CD4-positive, alpha-beta T cell treated with Interleukin-6 at 100 ng/mL for 8 hours (primary cell): ENCODE data around the gene TICRR.
A peak's percentile ranks its signal among the peaks of the same experiment; 100 is the strongest.
"Not testable (repeated sequence)": the region's sequence is repeated elsewhere in the genome, so short reads cannot be mapped to it uniquely, and the experiment has no call there.

Experiments used
- DNase-seq: peaks from one replicate; pipeline ENCODE4 v3.0.0-alpha.2; 2020; ENCODE audit warnings: mixed read lengths, low spot score

Gene TICRR, protein sequence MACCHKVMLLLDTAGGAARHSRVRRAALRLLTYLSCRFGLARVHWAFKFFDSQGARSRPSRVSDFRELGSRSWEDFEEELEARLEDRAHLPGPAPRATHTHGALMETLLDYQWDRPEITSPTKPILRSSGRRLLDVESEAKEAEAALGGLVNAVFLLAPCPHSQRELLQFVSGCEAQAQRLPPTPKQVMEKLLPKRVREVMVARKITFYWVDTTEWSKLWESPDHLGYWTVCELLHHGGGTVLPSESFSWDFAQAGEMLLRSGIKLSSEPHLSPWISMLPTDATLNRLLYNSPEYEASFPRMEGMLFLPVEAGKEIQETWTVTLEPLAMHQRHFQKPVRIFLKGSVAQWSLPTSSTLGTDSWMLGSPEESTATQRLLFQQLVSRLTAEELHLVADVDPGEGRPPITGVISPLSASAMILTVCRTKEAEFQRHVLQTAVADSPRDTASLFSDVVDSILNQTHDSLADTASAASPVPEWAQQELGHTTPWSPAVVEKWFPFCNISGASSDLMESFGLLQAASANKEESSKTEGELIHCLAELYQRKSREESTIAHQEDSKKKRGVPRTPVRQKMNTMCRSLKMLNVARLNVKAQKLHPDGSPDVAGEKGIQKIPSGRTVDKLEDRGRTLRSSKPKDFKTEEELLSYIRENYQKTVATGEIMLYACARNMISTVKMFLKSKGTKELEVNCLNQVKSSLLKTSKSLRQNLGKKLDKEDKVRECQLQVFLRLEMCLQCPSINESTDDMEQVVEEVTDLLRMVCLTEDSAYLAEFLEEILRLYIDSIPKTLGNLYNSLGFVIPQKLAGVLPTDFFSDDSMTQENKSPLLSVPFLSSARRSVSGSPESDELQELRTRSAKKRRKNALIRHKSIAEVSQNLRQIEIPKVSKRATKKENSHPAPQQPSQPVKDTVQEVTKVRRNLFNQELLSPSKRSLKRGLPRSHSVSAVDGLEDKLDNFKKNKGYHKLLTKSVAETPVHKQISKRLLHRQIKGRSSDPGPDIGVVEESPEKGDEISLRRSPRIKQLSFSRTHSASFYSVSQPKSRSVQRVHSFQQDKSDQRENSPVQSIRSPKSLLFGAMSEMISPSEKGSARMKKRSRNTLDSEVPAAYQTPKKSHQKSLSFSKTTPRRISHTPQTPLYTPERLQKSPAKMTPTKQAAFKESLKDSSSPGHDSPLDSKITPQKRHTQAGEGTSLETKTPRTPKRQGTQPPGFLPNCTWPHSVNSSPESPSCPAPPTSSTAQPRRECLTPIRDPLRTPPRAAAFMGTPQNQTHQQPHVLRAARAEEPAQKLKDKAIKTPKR (N-terminal part only)

GRCh38 chr15:89575146-89575655, at the start of gene TICRR:
TICRR (plus strand) TSS chr15:89575469; CDS start chr15:89575587, 118 bp downstream.
- peak; percentile 97 for DNase-seq

DNA sequence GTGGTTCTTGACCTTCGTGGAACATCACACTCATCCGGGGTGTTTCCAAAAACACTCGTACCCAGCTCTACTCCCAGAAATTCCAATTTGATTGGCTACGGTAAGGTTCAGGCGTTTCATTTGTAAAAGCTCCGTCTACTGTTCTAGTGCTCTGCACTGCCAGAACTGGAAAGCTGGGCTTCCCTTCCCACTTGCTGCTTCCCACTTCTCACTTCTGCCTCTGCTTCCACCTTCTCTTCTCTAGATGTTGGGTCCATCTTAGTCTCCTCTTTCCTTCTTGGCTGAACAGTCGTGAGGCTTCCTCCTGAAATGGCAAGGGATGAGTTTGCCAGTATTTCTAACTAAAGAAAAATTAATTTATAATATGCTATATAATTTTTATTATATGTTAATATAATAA, 49.1 kb upstream of the TICRR start:
- no peak for DNase-seq

GRCh38 chr15:89526601-89527441, 48.4 kb upstream of the TICRR start:
- no peak for DNase-seq

DNA sequence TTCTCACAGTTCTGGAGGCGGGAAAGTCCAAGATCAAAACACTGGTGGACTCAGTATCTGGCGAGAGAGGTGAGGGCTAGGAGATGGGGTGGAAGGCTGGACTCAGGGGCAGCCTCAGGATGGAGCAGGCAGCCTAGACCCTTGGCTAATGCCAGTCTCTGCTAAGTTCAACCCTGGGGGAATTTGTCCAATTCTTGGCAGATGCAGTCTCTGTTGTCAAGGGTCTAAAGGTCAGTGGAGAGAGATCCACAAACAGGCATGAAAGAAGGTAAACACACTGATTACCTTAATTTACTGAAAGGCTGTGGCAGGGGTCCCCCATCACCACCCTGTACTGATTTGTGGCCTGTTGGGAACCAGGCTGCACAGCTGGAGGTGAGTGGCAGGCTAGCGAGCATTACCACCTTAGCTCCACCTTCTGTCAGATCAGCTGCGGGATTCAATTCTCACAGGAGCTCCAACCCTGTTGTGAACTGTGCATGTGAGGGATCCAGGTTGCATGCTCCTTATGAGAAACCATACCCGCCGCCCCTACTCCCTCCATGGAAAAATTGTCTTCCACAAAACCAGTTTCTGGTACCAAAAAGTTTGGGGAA, 46.4 kb upstream of the TICRR start:
- no peak for DNase-seq

GRCh38 chr15:89530976-89531375, 44.3 kb upstream of the TICRR start:
- no peak for DNase-seq

GRCh38 chr15:89531796-89532537, 43.3 kb upstream of the TICRR start:
- no peak for DNase-seq

DNA sequence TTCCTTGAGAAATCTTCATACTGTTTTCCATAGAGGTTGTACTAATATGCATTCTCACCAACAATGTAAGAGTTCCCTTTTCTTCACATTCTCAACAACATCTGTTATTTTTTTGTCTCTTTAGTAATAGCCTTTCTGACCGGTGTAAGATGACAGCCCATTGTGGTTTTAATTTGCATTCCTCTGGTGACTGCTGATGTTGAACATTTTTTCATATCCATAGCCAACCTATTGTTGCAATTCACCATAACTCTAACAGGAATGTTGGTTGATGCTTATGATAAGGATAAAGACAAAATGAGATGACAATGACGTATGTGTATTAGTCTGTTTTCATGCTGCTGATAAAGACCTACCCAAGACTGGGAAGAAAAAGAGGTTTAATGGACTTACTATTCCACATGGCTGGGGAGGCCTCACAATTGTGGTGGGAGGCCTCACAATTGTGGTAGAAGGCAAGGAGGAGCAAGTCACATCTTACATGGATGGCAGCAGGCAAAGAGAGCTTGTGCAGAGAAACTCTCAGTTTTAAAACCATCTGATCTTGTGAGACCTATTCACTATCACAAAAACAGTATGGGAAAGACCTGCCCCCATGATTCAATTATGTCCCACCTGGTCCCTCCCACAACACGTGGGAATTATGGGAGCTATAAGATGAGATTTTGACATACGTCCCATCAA, 41.3 kb upstream of the TICRR start:
- no peak for DNase-seq

DNA sequence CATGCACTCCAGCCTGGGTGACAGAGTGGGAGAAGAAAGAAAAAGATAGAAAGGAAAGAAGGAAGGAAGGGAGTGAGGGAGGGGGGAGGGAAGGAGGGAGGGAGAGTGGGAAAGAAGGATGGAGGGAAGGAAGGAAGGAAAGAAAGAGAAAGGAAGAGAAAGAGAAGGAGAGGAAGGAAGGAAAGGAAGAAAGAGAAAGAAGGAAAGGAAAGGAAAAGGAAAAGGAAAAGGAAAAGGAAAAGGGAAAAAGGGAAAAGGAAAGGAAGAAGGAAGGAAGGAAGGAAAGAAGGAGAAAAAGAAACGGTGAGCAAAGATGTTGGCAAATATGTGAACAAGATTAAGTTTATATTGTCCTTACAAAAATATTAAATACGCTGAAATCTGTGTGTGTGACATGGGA, 36.2 kb upstream of the TICRR start:
- DNase-seq = no peak

- DNase-seq = no peak
These were observed 32.9 kb upstream of the TICRR start for GRCh38 chr15:89542369-89542768.

- no peak for DNase-seq
These were observed 31.9 kb upstream of the TICRR start for GRCh38 chr15:89543389-89543788.

DNA sequence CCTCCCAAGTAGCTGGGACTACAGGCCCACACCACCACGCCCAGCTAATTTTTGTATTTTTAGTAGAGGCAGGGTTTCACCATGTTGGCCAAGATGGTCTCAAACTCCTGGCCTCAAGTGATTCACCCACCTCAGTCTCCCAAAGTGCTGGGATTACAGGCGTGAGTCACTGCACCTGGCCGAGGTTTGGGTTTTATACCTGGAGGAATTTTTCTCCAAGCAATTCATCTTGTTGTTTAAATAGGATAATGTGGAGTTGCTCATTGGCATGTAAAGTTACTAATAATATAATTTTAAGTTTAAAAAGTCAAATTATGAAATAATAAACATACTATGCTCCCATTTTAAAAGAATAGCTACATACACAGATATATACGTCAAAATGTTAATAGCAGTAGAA, 26.1 kb upstream of the TICRR start:
- not testable (repeated sequence) for DNase-seq

DNA sequence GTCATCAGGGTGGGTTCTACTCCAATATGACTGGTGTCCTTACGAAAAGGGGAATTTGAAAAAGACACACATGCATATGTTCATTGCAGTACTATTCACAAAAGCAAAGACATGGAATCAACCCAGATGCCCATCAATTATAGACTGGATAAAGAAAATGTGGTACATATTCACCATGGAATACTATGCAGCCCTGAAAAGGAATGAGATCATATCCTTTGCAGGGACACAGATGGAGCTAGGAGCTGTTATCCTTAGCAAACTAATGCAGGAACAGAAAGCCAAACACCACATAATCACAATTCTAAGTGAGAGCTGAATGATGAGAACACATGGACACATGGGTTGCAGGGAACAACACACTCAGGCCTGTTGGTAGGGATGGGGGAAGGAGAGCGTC, 24.8 kb upstream of the TICRR start:
- DNase-seq = no peak

DNA sequence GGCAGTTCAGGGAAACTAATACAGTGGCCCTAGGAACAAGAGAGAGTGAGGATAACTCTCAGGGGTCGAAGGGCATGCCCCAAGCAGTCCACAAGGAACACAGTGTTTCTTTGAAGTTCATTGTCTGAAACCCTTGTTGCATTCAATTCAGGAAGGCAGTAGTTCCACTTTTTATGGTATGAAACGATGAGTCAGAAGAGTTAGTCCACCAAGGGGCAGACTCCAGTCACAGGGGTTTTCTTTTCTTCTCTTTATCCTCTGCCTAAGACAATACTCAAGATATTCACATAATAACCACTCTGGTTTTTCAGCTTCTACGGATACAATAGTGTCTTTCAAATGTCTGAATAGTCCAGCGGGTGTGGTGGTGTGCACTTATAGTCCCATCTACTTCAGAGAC, 23.7 kb upstream of the TICRR start:
- no peak for DNase-seq

DNA sequence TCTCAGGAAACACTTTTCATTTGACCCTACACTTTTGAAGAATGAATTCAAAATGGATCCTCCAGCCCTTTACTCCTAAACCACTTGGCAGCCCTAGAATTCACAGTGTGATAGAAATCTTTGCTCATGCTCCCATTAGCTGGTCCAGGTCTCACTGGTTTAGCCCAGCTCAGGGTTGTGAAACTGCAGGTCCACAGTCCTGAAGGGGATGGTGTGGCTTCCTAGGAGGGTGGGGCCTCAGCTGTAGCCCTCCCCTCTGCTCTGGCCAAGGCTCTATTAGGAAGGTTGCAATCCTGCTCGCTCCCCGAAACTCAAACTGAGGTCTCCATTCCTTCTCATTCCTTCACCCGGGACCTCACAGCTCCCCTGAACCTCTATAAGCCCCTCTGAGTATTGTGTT, 21.6 kb upstream of the TICRR start:
- no peak for DNase-seq

DNA sequence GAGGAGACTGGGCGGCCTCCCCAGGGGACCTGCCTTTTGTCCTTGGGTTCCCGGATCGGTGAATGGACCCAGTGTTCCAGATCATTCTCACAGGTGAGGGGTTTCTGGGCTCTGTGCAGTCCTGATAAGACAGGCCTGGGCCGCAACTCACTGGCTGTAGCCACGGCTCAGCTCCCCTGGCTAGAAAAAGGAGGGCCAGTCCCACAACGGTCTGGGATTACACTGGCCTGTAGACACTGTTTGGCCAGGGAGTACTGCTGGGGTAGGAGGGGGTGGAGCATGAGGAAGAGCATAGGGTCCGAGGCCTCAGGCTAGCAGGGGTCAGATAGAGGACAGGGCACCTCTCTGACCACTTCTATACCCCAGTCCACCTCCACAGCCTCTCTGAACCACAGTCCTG, 21.0 kb upstream of the TICRR start:
- no peak for DNase-seq

DNA sequence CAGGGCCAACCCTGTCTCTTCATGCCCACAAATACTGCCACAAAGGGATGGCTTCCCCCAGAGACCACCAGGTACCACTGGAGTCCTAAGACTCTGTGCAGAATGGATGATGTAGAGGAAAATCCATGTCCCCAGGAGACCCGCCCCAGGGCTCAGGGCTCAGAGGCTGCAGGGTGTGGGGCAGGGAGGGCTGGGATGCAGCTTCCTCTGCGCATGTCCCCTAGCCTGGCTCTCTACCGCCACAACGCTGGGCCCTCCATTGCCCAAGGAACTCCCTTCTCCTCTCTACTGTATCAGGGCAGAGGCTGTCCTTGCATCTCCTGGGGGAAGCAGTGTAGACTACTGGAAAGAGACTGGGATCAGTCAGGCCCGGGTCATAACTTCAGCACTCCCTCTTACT, 19.5 kb upstream of the TICRR start:
- DNase-seq = no peak

GRCh38 chr15:89556413-89557262, 18.6 kb upstream of the TICRR start:
- DNase-seq = peak; percentile 49

DNA sequence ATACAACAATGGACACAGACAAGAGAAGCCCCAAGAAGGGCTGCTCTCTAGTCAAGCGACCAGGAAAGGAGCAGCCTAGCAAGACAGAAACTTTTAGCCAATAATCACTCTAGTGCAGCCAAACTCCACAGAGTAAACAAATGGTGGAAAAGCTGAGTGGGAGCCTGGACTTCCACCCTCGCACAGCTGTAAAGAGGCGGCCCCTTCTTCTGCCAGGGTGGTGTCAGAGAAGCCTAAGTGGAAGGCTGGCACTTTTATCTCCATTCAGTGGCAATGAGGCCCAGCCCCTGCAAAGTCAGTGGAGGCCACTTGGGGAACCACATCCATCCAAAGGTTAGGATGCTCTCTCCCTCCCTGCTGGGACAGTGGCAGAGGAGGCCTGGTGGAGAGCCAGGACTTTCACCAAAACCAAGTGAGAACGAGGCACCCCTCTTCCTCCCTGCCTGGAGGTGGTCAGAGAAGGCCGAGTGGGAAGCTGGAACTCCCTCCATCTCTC, 15.5 kb upstream of the TICRR start:
- DNase-seq = no peak
